Activated CD8-positive, alpha-beta memory T cell treated with anti-CD3 and anti-CD28 coated beads for 24 hours (primary cell): ENCODE measurements around the gene HES5.

ENCODE experiments used
- DNase-seq: peaks from one replicate; pipeline ENCODE4 v3.0.0-alpha.2; 2020

HES5 gene

GRCh38 chr1:2514863-2515762 is 14.9 kb downstream of the HES5 start:
- no peak for DNase-seq

DNA sequence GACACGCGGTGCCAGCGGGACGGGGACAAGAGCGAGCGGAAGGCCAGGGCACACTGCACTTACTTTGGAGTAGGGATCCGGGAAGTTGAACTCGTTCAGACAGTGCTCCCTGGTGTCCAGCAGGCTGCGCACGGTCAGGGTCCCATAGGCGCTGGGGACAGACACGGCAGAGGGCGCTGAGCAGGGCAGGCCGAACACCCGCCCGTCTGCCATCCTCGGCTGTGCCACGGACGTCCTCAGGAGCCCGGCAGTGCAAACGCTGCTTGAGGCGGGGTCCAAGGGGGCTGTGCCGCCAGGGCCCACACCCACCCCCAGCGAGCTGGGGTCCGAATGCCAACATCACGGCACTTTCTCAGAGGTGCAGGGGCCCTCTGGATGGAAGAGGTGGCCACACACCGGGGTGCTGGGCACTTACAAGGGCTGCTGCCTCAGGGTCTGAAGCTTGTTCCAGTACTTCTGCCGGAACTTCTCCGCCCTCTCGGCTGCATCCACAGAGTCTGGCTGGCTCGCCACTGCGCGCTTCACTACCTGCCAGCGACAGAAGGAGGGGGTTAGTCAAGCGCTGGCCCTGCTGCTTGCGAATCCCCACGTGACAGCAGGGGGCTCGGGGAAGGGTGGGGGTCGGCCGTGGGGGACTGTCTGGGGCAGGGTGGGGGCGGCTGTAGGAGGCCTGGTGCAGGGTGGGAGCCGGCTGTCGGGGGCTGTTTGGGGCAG is 16.0 kb downstream of the HES5 start:
- DNase-seq = no peak

- DNase-seq = no peak
These were observed 17.1 kb downstream of the HES5 start for GRCh38 chr1:2512862-2513421.

- no peak for DNase-seq
These were observed 19.5 kb downstream of the HES5 start for GRCh38 chr1:2510366-2511155.

GRCh38 chr1:2509589-2509988 is 20.5 kb downstream of the HES5 start:
- no peak for DNase-seq

DNA sequence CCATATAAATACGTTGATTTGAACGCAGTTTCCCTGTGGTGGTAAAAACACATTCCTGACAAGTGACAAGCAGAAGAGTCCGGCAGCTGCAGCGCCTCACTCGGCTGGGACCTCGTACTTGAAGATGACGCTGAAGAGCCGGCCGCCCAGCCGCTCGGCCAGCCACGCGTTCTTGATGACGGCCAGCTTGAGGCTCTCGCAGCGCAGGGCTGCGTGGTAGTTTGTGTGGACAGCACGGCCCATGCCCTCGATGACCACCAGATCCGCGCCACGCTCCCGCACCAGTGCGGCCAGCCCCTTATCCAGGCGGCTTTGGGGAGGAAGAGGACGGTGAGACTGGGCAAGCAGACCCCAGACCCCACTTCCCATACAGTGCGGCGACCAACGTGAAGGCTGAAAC is 21.3 kb downstream of the HES5 start:
- DNase-seq = no peak

- DNase-seq = no peak
These were observed 21.9 kb downstream of the HES5 start for GRCh38 chr1:2508180-2508579.

DNA sequence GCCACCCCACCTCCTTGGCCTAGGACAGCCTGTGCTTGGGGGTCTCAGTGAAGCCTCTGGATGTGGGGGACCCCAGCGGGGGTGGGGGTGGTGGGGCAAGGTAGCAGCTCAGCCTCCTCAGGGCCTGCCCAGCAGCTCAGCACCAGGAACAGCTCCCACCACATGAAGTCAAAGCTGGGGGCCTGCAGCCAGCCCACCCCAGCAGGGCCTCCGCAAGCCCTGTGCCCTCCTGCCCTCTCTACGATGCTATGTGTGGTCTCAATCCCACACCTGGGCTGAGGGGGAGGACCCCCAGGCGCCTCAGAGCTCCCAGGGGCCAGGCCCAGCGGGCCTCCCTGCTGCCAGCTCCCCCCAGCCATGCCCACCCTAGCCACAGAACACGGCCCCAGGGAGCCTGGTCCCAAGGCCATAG is 22.3 kb downstream of the HES5 start:
- DNase-seq = no peak

- DNase-seq = no peak
These were observed 23.0 kb downstream of the HES5 start for GRCh38 chr1:2506901-2507565.

- no peak for DNase-seq
These were observed 23.8 kb downstream of the HES5 start for GRCh38 chr1:2506007-2506860.

GRCh38 chr1:2505461-2505994 is 24.5 kb downstream of the HES5 start:
- no peak for DNase-seq

DNA sequence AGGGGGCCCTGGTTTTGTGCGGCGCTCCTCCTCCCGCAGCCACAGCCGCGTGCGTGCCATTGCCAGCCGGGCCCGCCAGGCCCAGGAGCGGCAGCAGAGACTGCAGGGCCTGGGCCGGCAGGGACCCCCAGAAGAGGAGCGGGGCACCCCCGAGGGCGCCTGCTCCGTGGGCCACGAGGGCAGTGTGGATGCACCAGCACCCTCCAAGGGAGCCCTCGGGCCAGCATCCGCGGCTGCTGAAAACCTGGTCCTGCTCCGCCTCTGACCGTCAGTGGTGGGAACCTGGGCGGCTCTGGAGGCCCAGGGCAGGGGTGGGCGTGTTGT is 25.2 kb downstream of the HES5 start:
- no peak for DNase-seq

GRCh38 chr1:2504225-2504948 is 25.7 kb downstream of the HES5 start:
- DNase-seq = no peak

DNA sequence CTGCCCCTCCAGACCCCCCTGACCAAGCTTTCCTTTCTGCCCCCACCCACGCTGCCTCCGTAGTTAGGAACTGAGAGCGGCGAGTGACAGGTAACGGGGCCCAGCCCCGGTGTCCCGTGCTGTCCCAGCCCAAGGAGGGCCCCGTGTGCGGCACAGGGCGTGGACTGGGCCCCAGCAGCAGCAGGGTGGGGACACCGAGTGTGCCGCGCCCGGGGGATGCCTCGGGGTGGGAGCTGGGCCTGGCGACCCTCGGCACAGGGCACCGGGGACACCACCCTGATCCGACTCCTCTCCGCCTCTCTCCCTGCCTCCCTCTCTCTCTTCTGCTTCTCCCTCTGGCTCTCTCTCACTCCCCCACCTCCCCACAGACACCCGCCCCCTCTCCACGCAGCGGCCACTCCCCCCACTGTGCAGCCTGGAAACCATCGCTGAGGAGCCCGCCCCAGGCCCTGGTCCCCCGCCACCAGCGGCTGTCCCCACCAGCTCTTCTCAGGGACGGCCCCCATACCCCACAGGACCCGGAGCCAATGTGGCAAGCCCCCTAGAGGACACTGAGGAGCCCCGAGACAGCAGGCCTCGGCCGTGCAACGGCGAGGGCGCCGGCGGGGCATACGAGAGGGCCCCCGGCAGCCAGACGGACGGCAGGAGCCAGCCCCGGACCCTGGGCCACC is 26.4 kb downstream of the HES5 start:
- DNase-seq = no peak

DNA sequence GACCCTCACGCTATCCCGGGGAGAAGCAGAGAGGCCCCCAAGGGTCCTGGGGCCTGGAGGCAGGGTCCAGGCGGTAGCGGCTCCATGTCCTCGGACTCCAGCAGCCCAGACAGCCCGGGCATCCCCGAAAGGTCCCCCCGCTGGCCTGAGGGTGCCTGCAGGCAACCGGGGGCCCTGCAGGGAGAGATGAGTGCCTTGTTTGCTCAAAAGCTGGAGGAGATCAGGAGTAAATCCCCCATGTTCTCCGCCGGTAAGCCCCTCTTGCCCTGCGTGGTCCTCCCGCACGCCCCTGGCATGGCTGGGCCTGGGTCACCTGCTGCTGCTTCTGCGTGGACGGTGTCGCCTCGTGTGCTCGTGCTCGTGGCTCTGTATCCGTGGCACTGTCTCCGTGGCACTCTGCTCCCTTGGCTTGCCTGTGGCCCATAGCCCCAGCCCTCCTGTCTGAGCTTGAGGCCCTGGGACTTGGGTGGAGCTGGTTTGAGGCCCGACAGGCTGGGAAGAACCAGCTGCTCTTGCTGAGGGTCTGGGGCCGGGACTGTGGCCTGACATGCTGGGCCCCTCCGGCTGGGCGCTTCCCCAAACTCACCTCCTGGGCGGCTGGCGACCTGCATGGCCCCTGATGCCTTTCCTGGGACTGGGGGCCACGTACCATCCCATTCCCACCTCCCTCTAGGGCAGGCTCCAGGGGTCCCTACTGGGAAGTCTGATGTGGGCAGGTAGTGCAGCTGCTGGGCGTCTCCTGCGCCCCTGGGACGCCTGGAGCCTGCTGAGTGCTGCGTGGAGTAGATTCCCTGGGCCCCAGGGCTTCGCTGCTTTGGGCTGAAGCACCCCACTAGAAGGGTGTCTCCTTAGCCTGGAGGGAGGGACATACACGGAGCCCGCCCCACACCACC is 27.2 kb downstream of the HES5 start:
- DNase-seq = no peak

DNA sequence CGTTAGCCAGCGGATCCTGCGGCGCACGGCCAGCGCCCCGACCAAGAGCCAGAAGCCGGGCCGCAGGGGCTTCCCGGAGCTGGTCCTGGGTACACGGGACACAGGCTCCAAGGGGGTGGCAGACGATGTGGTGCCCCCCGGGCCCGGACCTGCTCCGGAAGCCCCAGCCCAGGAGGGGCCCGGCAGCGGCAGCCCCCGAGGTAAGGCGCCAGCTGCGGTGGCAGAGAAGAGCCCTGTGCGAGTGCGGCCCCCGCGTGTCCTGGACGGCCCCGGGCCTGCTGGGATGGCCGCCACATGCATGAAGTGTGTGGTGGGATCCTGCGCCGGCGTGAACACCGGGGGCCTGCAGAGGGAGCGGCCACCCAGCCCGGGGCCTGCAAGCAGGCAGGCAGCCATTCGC is 27.9 kb downstream of the HES5 start:
- DNase-seq = no peak

- DNase-seq = no peak
These were observed 28.3 kb downstream of the HES5 start for GRCh38 chr1:2501820-2502119.

DNA sequence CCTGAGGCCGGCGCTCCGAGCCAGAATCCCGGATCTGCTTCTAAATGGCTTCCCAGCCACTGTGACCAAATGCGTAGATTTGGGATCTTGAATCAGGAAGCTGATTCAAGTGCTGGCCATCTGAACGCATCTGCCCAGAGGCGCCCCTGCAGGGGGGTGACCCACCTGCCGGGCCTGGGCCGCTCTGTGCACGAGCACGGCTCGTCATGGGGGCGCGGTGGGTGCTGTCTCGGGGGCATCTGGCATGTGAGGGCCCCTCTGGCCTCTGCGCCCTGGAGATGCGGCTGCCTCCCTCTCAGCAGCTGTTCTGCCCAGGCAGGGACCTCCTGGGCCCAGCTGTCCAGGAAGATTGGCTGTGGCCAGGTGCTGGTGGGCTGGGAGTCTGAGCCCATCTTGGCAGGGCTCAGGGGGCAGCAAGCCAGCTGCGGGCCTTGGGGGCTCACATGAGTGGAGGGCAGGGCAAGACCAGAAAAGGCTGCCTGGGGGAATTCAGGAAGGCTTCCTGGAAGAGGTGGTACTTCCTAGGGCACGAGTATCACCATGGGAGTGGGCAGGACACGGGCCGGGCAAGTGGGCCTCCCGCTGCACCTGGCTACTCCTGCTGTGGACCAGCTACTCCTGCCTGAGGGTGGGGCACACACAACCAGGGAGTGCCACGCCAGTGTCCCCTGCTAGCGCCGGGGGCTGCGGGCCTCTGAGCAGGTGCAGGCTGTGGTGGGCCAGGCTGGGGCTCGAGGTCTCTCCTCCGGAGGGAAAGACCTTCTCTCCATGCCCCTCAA is 28.8 kb downstream of the HES5 start:
- DNase-seq = no peak
